GF-D8 (cell line): ENCODE measurements around the gene RNF224.

Source experiments
- DNase-seq: peaks from one replicate; lab custom pipeline; 2025; lab: John Stamatoyannopoulos, UW

The RNF224 gene

DNA sequence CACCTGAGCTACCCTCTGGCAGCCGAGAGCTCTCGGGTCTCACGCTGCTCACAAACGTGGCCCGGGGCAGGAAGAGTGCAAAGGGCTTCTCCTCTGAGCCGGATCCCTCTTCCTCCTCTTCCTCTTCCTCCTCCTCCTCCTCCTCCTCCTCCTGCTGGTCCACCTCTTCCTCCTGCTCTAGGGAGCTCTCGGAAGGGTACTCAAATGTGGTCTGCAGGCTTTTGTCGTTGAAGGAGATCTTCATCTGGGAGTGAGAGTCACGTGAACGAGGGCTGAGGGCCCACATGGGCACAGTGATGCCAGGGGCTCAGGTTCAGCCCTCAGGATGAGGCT lies 34.9 kb upstream of the RNF224 start:
- DNase-seq, result no peak

DNA sequence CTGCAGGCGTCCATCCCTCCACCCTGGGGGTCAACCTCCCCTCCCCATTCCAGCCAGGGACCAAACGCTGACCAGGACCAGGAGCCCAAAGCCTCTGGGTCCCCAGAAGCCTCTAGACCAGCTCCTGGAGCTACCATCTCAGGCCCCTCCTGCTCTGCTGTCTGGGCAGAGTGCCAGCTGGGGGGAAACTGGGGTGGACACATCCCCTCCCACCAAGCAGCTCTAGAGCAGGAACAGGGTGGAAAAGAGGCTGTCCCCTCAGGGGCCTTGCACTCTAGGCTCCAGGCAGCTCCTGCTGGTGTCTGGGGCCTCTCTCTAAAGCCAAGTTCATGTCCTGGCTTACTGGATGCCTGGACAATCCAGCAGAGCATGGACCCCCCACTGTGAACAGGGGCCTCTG lies 34.4 kb upstream of the RNF224 start:
- no peak for DNase-seq

DNA sequence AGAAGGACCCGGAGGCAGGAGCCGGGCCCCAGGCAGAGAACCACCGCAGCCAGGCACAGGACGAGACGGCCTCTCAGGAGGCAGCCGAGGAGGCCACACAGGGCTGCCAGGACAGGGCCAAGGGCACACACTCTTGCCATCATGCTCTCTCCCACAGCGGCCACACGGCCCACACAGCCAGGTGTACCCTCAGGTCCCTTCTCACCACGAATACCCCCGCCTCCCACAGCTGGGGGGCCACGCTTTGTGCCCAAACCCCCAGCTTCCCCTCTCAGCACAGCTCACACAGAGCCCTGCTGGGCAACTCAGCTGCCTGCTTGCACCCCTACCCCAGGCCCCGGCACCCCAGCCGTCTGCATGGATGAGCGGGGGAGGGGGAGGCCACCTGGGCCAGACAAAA lies 33.5 kb upstream of the RNF224 start:
- DNase-seq, result no peak

DNA sequence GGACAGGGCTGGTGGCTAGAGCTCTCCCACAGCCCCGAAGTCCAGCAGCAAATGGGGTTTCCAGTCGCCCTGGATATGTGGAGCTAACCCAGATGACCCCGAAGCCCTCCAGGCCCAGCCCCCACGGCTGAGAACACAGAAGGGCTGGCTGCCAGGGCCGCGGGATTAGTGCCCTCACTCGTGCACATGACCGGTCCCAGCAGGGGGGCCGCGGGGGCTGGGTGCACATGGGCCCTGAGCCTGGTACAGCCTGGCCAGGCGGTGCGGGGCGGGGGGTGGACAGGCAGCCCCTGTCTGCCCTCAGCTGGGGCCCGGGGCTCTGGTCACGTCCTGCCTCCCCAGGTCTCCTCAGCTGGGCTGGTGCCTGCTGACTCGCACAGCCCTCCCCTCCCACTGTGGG lies 32.9 kb upstream of the RNF224 start:
- no peak for DNase-seq

DNA sequence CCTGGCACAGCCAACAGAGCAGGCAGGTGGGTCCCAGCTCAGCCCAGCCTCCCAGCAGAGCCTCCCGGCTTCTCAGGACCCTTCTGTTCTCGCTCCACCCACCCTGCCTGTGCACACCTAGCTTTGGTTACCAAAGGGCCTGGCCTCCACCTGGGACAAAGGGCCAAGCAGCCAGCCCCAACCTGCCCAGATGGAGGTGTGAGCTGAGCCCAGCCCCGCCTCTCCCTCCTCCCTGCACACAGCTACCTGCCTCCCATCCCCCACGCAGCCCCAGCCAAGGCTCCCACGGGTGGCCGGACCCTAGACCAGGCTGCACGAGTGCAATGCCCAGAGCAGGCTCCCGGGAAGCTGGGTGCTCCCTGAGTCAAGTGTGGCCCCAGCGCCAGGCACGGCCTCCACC lies 32.4 kb upstream of the RNF224 start:
- no peak for DNase-seq

DNA sequence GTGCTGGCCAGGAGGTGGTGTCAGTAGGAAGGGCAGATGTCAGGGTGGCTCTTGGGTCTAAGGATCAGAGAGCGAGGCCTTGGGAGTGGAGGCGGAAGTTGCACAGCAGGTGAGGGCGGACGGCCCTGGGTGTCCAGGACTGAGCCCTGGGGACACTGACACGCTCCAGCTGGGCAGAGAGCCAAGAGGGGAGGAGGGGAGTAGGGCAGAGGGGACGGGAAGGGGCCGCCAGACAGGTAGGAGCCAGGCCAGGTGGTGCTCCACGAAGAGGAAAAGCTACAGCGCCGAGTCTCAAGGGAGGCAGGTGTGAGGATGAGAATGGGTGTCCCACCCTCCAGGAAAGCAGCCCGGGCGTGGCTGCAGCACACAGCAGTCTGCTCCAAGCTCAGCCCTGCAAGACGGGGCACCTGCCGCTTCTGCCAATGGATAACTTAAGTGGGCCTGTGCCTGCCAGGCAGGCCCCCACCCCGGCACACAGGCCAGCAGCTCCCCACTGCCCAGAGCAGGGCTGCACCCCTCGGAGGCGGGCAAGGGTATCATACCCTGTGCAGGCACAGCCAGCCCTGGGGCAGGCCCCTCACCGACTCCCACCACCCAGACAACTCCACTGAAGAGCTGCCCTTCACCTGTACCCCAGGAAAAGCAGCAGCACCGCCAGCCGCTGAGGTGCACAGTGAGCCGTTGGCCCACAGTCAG lies 31.6 kb upstream of the RNF224 start:
- no peak for DNase-seq

DNA sequence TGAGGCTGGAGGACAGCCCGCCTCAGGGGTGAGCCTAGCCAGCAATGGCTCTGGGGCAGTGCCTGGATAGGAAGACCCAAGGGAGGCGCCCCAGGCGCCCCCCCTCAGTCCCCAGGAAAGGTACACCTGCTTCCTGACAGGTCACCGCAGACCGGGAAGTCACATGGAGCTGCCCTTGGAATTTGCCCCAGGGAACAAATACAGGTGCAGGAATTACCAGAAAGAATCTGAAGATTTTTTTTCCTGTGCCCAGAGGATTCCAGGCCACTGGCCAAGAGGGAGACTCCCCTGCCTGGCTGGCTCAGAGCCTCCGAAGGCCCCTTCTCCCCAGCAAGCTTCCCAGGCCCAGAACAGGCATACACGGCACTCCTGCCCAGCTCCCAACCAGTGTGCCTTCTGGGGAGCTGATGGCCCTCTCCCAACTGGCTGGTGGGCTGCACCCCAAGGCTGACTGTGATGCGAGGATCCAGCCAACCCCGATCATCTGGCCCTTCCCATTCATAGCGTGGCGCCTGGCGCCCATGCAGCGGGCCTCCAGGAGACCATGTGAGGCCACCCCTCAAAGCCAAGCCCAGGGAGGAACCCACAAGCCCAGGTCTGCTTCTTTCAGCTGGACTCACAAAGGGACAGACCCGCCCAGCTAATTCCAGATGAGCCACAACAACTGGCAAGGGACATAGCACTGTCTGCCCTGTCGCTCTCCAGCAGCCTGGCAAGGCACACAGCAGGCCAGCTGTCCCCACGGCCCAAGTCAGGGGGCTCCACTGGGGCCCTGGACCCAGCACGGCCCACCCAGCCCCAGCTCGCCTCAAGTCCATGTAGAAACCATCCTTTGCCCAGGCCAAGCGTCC lies 29.0 kb upstream of the RNF224 start:
- no peak for DNase-seq

DNA sequence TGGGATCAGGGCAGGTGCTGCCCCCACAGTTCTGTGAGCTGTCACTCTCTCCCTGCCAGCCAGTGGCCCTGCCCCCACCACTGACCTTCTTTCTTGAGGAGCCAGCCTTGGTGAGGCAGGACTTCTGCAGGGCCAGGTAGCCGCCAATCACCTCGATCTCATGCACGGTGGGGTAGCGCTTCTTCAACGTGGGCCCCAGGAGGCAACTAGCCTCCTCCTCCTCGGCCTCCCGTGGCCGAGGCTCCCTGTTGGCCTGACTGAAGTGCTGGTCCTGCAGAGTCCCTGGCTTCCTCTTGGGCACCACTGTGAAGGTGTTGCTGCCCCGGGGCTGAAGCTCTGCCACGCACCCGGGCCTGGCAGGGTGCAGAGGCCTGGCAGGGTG lies 28.4 kb upstream of the RNF224 start:
- no peak for DNase-seq

DNA sequence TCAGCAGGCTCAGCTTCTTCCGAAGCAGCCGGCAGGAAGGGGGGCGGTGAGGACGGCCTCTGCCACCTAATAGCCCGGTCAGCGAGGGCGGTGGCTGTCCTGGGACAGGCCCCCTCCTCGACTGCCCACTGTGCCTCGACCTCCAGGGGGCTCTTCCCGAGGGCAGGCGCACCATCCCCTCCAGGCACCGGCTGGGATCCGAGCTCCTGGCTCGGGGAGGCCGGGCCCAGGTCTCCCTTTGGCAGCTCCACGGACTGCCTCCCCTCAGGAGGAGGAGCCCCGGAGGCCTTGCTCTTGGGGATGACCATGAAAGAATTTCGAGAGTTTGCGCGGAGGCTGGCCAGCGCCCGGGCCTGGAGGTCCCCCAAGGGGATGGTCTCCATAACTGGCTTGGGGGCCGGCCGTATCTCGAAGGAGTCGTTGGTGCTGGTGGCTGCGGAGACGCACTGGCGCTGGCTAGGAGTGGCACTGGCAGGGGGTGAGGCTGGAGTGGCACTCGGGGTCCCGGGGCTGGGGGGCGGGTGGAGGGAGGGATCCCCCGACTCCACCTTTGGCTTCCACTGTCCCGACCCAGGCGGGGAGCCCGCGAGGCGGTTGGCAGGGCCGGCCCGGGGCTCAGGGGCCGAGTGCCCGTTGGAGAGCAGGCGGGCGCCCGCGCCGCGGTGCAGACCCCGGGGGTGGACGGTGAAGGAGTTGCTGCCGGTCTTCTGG lies 27.7 kb upstream of the RNF224 start:
- DNase-seq, result no peak

DNA sequence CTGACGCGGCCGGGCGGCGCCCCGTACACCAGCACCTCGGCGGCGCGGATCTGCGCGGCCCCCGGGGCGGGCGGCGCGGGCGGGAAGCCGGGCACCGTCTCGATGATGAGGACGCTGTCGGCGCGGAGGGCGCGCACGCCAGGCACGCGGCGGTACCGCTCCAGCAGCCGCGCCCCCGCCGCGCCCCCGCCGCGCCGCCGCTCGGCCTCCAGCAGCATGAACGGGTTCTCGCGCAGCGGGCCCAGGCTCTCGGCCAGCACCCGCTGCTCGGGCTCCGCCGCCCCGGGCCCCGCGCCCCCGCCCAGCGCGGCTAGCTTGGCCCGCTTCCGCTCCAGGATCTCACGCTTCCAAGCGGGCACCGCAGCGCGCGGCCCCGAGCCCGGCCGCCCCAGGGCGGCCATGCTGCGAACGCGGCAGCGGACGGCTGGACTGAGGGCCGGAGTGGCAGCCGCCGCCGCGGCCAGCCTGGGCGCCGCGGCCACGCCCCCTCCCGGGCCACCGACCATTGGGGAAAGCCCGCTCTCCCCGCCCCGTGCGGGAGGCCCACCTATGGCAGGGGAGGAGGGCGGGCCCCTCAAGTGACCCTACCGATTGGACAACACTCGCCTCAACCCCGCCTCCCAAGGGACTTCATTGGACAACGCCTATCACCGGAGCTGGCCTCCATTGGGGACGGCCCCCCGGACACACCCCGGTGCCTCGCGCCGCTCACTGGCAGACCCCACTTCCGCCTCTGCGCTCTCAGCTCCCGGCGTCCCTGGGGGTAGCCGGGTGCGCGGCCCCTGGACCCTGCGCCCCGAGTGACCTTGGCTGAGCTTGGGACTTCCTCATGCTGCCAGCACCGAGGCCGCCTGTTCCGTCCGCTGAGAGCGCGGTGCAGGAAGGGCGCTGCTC lies 26.7 kb upstream of the RNF224 start, which contains the start of gene TPRN:
TPRN (minus strand) TSS at position 431 of the 894 bp plus-strand sequence; CDS start at position 401, 30 bp downstream.
- peak; percentile 97 for DNase-seq

DNA sequence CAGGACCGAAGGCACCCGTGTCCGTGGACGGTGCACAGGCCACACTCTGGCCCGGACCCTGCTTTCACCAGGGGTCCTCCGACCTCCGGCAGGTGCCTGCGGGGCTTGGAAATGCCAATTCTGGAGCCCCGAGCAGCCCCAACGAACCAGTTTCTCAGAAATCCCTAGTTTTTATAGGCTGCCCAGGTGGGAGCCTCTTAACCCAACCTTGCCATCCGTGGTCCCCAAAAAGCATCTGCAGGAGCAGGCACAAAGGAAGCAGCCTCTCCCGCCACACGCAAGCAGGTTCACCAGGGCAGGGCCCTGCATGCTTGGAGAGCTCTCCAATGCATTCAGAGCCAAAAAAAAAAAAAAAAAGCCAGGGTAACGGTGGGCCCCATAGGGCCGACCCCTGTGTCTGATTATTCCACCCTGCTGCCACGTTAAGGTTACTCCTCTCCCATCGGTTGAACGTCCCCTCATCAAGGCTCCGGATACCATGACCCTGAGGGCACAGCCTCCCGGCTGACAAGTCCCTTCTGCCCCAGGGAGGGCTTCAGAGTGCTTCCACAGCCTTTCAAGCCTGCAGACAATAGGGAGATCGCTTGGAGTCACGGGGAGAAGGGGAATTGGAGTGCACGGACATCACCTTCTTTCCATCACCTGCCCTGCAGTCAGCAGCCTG lies 26.0 kb upstream of the RNF224 start:
- no peak for DNase-seq

DNA sequence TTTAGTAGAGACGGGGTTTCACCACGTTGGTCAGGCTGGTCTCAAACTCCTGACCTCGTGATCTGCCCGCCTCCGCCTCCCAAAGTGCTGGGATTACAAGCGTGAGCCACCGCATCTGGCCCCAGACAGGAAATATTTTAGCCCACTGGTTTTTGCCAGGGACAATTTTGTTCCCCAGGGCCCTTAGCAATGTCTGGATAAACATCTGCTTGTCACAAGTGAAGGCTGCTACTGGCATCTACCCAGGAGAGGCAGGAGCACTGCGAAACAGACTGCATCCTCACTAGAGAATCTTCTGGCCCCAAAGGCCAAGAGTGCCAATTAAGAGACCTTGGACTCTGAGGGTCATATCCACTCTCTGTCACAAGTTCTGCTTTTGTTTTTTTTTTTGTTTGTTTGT lies 24.3 kb upstream of the RNF224 start:
- DNase-seq, result no peak

DNA sequence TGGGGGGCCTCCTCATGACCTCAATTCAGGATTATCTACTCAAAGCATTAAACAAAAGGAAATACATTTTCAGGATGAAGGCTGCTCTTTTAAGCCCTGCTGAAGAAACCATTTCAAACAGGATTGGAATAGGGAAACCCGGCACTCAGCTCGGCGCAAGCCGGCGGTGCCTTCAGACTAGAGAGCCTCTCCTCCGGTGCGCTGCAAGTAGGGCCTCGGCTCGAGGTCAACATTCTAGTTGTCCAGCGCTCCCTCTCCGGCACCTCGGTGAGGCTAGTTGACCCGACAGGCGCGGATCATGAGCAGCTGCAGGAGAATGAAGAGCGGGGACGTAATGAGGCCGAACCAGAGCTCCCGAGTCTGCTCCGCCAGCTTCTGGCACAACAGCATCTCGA lies 22.6 kb upstream of the RNF224 start:
- DNase-seq, result no peak

DNA sequence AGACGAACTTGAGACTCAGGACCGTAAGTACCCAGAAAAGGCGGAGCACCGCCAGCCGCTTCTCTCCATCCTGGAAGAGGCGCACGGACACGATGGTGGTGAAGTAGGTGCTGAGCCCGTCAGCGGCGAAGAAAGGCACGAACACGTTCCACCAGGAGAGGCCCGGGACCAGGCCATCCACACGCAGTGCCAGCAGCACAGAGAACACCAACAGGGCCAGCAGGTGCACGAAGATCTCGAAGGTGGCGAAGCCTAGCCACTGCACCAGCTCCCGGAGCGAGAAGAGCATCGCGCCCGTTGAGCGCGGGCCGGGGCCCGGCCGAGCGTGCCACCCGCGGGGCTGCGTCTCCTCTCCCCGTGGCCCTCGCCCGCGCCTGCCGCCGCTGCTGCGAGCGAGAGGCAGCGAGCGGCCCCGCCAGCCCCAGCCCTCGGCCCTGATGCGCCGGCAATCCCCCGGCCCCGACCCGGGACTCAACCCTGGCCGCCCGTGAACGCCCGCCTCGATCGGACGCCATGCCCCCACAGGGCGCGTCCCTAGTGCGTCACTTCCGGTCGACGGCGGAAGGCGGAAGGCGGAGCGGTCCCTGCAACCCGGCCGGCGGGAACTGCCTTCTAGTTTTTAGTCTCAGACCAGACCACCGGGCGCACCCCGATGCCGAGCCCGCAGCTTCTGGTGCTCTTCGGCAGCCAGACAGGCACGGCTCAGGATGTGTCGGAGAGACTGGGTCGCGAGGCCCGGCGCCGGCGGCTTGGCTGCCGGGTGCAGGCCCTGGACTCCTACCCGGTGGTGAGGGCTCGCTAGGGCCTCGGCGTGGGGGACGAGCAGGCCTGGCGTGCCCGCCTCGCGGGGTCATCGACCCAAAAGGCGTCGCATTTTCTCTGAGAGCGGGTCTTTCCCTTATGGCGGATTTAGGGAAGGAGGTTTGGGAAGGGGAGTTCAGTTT lies 21.9 kb upstream of the RNF224 start, which contains the start of the genes NDOR1 and TMEM203:
NDOR1 (plus strand) TSS at position 575 of the 944 bp plus-strand sequence; CDS start at position 653, 78 bp downstream.
TMEM203 (minus strand) TSS at position 523 of the 944 bp plus-strand sequence; CDS start at position 289, 234 bp downstream.
- peak; percentile 10 for DNase-seq

DNA sequence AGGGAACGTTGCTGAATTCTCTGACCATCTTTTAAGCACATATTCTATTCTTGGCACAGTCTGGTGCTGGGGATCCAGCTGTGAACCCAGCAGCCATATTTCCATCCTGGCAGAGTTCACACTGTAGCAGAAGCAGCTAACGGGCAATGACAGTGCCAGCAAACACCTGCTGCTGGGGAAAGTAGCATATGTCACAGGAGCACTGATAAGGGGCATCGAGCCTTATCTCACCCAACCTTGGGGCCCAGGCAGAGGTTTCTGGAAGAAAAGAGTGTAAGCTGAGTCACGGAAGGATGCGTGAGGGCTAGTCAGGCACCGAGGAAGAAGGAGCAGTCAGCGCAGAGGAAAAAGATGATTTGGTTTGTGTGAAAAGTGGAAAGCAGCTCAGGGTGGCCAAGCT lies 20.7 kb upstream of the RNF224 start:
- DNase-seq, result no peak

DNA sequence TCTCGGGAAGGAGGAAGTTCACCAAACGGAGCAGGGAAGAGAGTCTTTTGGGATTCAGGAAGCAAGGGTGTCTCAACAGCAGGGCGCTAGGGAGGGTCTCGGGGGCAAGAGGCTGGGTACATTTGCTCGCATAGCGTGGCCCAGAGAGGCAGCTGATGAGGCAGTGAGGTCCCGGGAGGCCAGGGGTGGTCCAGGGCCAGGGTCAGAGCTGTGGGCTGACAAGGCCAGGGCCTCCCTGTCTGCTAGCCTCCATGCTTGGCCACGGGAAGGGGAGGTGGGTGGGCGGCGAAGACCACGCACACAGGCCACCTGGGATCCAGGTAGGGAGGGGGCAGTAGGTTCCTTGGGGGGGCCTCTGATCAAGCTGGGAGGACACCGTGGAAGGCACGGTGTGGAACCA lies 15.8 kb upstream of the RNF224 start:
- no peak for DNase-seq

DNA sequence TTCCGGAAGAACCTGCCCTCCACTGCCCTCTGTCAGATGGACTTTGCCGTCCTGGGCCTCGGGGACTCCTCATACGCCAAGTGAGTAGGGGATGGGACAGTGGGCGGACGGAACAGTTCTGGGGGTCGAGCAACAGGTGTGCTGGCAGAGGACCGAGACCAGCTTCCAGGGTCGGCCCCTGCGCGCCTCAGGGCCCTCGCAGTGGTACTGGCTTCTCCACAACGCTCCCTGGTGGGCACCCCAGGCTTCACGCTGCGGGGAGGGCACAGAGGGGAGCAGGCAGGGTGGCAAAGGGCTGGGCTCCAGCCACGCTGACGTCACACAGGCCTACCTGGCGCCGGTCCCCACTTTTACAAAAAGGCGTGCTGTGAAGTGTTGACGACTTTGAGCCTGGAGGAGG lies 14.8 kb upstream of the RNF224 start:
- no peak for DNase-seq

DNA sequence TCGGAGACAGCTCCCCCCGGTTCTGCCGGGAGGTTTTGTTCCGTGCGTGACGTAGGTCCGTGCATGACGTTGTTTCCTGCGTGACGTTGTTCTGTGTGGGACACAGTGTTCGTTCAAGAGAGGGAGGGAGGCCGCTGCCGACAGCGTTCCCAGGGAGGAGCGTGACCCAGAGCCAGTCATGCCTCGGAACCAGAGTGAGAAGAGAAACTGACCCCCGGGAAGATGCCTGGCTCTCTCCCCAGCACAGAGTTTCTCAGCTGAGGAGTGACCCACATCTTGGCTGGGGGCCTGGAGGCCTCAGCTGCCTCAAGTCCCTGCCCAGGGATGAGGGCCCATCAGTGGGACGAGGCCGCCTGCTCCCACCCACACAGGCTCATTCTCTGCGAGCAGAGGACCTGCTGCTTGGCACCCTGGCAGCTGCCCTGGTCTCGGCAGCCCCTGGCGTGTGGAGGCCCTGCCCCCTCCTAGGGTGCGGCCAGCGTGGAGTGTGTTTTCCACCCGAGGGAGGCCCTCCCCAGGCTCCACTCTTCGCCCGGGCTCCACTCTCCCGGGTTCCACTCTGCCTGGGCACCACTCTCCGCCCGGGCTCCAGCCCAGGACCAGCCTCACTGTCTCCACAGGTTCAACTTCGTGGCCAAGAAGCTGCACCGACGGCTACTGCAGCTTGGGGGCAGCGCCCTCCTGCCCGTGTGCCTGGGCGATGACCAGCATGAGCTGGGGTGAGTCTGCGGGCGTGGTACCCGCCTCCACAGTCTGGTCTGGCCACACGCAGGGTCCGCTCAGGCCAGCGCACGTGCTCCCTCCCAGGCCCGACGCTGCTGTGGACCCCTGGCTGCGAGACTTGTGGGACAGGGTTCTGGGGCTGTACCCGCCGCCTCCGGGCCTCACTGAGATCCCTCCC lies 13.9 kb upstream of the RNF224 start:
- DNase-seq, result no peak

DNA sequence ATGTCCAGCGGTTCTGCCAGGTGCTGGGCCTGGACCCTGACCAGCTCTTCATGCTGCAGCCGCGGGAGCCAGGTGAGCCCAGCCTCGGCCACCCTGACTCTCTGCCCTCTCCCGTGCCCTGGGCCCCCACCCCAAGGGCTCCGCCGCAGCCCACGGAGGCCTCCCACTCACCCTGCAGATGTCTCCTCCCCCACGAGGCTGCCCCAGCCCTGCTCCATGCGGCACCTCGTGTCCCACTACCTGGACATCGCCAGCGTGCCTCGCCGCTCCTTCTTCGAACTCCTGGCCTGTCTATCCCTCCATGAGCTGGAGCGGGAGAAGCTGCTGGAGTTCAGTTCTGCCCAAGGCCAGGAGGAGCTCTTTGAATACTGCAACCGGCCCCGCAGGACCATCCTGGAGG lies 12.7 kb upstream of the RNF224 start:
- DNase-seq, result no peak
